Astrocyte of the spinal cord (primary cell): Measurements from ENCODE around the gene RNF222.
"Not testable (repeated sequence)": the region's sequence is repeated elsewhere in the genome, so short reads cannot be mapped to it uniquely, and the experiment has no call there.

Experiments
- DNase-seq: peaks from one replicate; pipeline ENCODE4 v3.0.0; 2011; ENCODE audit warnings: low read depth, low spot score
- H3K4me3 ChIP-seq: 2 replicates; pipeline ENCODE4 v1.5.1; 2011; ENCODE audit warnings: low read depth, mild to moderate bottlenecking, low read length, moderate library complexity
- CTCF ChIP-seq: IDR thresholded peaks from 2 replicates; pipeline ENCODE4 v1.5.1; 2012; ENCODE audit warnings: low read depth, mild to moderate bottlenecking, low read length, inconsistent platforms
- in situ Hi-C: cut with HindIII; loops from 2 replicates; pipeline ENCODE4 v1.10.0; 2017; ENCODE audit warnings: low sequenced_read_pairs

RNF222 gene

DNA sequence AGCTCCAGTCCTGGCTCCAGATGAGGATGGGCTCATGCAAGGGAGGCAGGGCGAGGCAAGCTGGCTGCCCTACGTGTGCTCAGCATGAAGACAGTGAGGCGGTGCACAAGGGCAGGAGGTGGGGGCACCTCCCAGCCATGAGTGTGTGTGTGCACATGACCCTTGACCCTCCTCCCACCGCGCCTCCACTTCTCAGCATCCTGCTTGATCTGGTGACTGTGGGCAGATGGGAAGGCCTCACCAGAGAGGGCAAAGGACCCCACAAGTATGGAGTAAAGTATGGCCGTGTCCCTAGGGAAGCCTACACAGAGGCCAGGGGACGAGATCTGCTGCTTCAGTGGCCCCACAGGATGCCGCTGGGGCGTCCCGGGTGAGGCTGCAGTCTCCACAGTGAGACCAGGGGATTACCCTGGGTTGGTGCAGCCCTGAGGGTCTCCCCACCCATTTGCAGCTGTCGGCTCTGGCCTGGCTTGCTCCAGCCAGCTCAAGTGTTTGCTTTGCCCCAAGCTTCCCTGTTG is 7.9 kb upstream of the RNF222 start:
- no peak for TF ChIP-seq CTCF
- in situ Hi-C loops = no loop called here
- H3K4me3 ChIP-seq = no peak overlapping the region
- DNase-seq = no peak

- H3K4me3 ChIP-seq = no peak overlapping the region
- in situ Hi-C loops = no loop called here
- TF ChIP-seq CTCF = no peak
- DNase-seq = no peak
These were observed 5.4 kb upstream of the RNF222 start for GRCh38 chr17:8402921-8403536.

DNA sequence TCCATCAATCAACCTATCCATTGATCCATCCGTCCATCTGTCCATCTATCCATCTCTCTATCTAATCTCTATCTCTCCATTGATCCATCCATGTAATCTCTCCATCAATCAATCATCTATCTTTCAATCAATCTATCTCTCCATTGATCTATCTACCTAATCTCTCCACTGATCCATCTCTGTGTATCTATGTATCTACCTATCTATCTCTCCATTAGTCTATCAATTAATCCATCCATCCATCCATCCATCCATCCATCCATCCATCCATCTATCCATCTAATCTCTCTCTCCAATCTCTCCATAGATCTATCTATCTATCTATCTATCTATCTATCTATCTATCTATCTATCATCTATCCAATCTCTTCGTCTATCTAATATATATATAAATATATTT is 3.5 kb upstream of the RNF222 start:
- no peak for TF ChIP-seq CTCF
- DNase-seq = no peak
- in situ Hi-C loops = no loop called here
- H3K4me3 ChIP-seq = no peak overlapping the region

DNA sequence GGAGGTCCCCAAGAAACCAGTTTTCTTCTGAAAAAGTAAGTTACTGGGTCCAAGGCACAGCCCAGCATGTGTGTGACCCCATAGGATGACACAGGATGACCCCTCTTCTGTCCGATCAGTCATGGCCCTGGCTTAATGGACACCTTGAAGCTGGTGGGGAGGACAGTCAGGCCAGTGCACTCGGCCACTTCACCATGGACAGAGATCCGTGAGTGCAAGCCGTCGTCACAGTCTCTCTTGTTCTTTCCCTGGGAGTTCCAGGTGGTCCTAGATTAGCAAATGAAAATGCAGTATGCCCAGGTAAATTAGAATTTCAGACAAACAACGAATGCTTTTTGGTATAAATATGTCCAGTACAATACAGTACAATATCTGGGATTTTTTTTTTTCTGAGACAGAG is 1.4 kb upstream of the RNF222 start:
- no peak for TF ChIP-seq CTCF
- in situ Hi-C loops = no loop called here
- no peak for DNase-seq
- H3K4me3 ChIP-seq = no peak overlapping the region

- H3K4me3 ChIP-seq, in situ Hi-C loops, DNase-seq: not testable (repeated sequence)
These were observed 3.1 kb downstream of the RNF222 start for GRCh38 chr17:8394497-8394896.

DNA sequence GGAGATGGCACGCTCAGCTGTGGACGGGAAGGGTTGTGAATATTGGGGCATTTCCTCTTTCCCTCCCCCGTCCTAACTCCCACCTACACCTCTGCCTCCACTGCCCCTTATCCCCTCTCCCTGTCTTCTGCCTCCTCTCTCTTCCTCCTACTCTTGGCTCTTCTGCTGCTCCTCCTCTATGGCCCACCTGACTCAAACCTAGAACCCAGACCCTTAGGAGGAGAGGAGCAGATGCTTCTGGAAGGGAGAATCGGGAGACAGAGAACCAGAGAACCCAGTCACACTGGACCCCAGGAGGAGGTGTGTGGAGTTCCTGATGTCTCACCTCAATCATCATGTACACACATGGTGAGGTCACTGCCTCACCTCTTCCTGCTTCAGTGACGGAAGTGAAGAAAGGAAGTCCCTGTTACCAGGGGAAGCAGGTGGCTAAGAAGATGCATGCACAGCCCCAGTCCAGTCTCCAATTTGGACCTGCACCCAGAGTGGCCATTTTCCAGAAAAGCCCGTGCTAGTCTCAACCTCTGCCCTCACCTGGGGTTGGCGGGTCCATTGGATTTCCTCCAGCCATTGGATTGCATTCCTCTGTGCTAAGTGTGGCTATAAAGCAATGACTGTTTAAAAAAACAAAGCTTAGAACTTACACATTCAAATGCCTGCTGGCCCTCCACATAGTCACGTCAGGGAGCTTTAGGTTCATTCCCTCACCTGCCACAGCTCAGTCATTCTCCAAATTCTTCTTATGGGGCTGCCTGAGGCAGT is 4.0 kb downstream of the RNF222 start:
- DNase-seq = no peak
- in situ Hi-C loops = no loop called here
- H3K4me3 ChIP-seq = no peak overlapping the region
- no peak for TF ChIP-seq CTCF
